KMS-11 (cell line): ENCODE results near the gene DOP1A.

Experiments used
- H2AFZ ChIP-seq: fragments of 200-600 bp; sonication (generic); 2 replicates; pipeline ENCODE4 v1.6.1; 2016; ENCODE audit warnings: antibody characterized with exemption, mixed run types, low read depth
- H3K27ac ChIP-seq: fragments of 200-600 bp; sonication (generic); 2 replicates; pipeline ENCODE4 v1.6.1; 2016; ENCODE audit warnings: mild to moderate bottlenecking, mixed run types
- H3K27me3 ChIP-seq: fragments of 200-600 bp; sonication (generic); 2 replicates; pipeline ENCODE4 v1.6.1; 2017; ENCODE audit warnings: mild to moderate bottlenecking, low read depth, mixed run types, moderate library complexity; ENCODE audit not compliant: insufficient read depth
- H3K36me3 ChIP-seq: fragments of 200-600 bp; sonication (generic); 2 replicates; pipeline ENCODE4 v1.6.1; 2017; ENCODE audit warnings: mild to moderate bottlenecking, mixed run types; ENCODE audit not compliant: insufficient read depth
- H3K4me1 ChIP-seq: fragments of 200-600 bp; sonication (generic); 2 replicates; pipeline ENCODE4 v1.6.1; 2016; ENCODE audit warnings: mild to moderate bottlenecking, low read depth, mixed run types; ENCODE audit not compliant: poor library complexity, severe bottlenecking
- H3K4me2 ChIP-seq: fragments of 200-600 bp; sonication (generic); 2 replicates; pipeline ENCODE4 v1.7.0; 2016; ENCODE audit warnings: mild to moderate bottlenecking, mixed run types
- H3K4me3 ChIP-seq: fragments of 200-600 bp; sonication (generic); IDR thresholded peaks from 2 replicates; pipeline ENCODE4 v1.6.1; 2017; ENCODE audit warnings: low read depth, low read length, mixed read lengths; ENCODE audit not compliant: insufficient read depth
- H3K79me2 ChIP-seq: fragments of 200-600 bp; sonication (generic); 2 replicates; pipeline ENCODE4 v1.6.1; 2016; ENCODE audit warnings: low read depth, mixed run types; ENCODE audit not compliant: insufficient read depth
- H3K9ac ChIP-seq: fragments of 200-600 bp; sonication (generic); 2 replicates; pipeline ENCODE4 v1.6.1; 2016; ENCODE audit warnings: mild to moderate bottlenecking, mixed run types
- H4K20me1 ChIP-seq: fragments of 200-600 bp; sonication (generic); 2 replicates; pipeline ENCODE4 v1.6.1; 2016; ENCODE audit warnings: mild to moderate bottlenecking, mixed run types; ENCODE audit not compliant: insufficient read depth
- CTCF ChIP-seq: fragments of 200-600 bp; sonication (generic); conservative IDR thresholded peaks from 2 replicates; pipeline ENCODE4 v1.6.1; 2017; ENCODE audit warnings: low read depth, mild to moderate bottlenecking, antibody characterized with exemption, low read length, moderate library complexity, mixed read lengths

Gene DOP1A

GRCh38 chr6:83199173-83199862 lies 131.8 kb downstream of the DOP1A start:
- Histone ChIP-seq H3K27ac (no peak overlapping the region), H3K79me2 (no peaks in the 10 kb centered on the region), H4K20me1 (no peaks in the 10 kb centered on the region), H3K4me2 (no peak overlapping the region), H2AFZ (no peak overlapping the region), H3K4me3 (no peak overlapping the region), H3K36me3 (no peaks in the 10 kb centered on the region), H3K4me1 (peaks cover 1% of the 10 kb centered on the region), H3K27me3 (no peaks in the 10 kb centered on the region), H3K9ac (no peak overlapping the region)
- TF ChIP-seq CTCF, result no peak

GRCh38 chr6:83199863-83200225 lies 132.4 kb downstream of the DOP1A start:
- Histone ChIP-seq H3K27me3 (no peaks in the 10 kb centered on the region), H3K36me3 (no peaks in the 10 kb centered on the region), H3K79me2 (no peaks in the 10 kb centered on the region), H3K4me2 (no peak overlapping the region), H3K4me3 (no peak overlapping the region), H3K27ac (no peak overlapping the region), H4K20me1 (no peaks in the 10 kb centered on the region), H2AFZ (no peak overlapping the region), H3K9ac (no peak overlapping the region), H3K4me1 (no peaks in the 10 kb centered on the region)
- TF ChIP-seq CTCF, result no peak

GRCh38 chr6:83202031-83202430 lies 134.6 kb downstream of the DOP1A start:
- Histone ChIP-seq H3K4me1 (no peaks in the 10 kb centered on the region), H3K36me3 (no peaks in the 10 kb centered on the region), H3K4me2 (no peak overlapping the region), H3K79me2 (no peaks in the 10 kb centered on the region), H3K27me3 (no peaks in the 10 kb centered on the region), H4K20me1 (no peaks in the 10 kb centered on the region), H2AFZ (no peak overlapping the region), H3K9ac (no peak overlapping the region), H3K27ac (no peak overlapping the region), H3K4me3 (no peak overlapping the region)
- no peak for TF ChIP-seq CTCF

- Histone ChIP-seq H3K79me2 (no peaks in the 10 kb centered on the region), H3K27me3 (no peaks in the 10 kb centered on the region), H3K27ac (no peak overlapping the region), H3K4me3 (no peak overlapping the region), H4K20me1 (no peaks in the 10 kb centered on the region), H3K9ac (no peak overlapping the region), H3K4me2 (no peak overlapping the region), H3K4me1 (no peaks in the 10 kb centered on the region), H2AFZ (no peak overlapping the region), H3K36me3 (no peaks in the 10 kb centered on the region)
- TF ChIP-seq CTCF, result peak; percentile 49
Measured at GRCh38 chr6:83215131-83216047, 147.9 kb downstream of the DOP1A start.
